Right lobe of liver (tissue), 4 donors: ENCODE measurements around the gene KCNJ5.

Source experiments
- POLR2A ChIP-seq: fragments of 450-650 bp; IDR thresholded peaks from one replicate; pipeline ENCODE4 v1.6.1; 2017; ENCODE audit warnings: antibody characterized with exemption, mild to moderate bottlenecking
- TF ChIP-seq, protein P1 (sequence below), 4 donors: fragments of 200-600 bp in 3 of 4; fragments of 450-650 bp in 1 of 4; IDR thresholded peaks; one replicate each; pipeline versions ENCODE4 v1.5.1 to v1.8.0; 2016 to 2022; ENCODE audit warnings: antibody characterized with exemption in 4 of 4, mild to moderate bottlenecking in 2 of 4
- donor health status: DM: no; HTN: no; CAD: no.
- donor health status: DM: no; HTN: no; CAD: no.
- donor health status: DM: no; HTN: yes; CAD: no.

- TF ChIP-seq POLR2A = no peak
- TF ChIP-seq, protein P1, sequence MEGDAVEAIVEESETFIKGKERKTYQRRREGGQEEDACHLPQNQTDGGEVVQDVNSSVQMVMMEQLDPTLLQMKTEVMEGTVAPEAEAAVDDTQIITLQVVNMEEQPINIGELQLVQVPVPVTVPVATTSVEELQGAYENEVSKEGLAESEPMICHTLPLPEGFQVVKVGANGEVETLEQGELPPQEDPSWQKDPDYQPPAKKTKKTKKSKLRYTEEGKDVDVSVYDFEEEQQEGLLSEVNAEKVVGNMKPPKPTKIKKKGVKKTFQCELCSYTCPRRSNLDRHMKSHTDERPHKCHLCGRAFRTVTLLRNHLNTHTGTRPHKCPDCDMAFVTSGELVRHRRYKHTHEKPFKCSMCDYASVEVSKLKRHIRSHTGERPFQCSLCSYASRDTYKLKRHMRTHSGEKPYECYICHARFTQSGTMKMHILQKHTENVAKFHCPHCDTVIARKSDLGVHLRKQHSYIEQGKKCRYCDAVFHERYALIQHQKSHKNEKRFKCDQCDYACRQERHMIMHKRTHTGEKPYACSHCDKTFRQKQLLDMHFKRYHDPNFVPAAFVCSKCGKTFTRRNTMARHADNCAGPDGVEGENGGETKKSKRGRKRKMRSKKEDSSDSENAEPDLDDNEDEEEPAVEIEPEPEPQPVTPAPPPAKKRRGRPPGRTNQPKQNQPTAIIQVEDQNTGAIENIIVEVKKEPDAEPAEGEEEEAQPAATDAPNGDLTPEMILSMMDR (IDR thresholded peaks at IDR 0.05) = no peak
Measured at GRCh38 chr11:128921793-128922192, 30.6 kb downstream of the KCNJ5 start.
